ENCODE data around the gene APOL4.

Gene APOL4

GRCh38 chr22:36225333-36225922 is 23.8 kb upstream of the APOL4 start:
- H3K4me3 ChIP-seq (ENCODE audit: control insufficient read depth, low read depth, low read length), result no peak overlapping the region
- TF ChIP-seq, protein P1, sequence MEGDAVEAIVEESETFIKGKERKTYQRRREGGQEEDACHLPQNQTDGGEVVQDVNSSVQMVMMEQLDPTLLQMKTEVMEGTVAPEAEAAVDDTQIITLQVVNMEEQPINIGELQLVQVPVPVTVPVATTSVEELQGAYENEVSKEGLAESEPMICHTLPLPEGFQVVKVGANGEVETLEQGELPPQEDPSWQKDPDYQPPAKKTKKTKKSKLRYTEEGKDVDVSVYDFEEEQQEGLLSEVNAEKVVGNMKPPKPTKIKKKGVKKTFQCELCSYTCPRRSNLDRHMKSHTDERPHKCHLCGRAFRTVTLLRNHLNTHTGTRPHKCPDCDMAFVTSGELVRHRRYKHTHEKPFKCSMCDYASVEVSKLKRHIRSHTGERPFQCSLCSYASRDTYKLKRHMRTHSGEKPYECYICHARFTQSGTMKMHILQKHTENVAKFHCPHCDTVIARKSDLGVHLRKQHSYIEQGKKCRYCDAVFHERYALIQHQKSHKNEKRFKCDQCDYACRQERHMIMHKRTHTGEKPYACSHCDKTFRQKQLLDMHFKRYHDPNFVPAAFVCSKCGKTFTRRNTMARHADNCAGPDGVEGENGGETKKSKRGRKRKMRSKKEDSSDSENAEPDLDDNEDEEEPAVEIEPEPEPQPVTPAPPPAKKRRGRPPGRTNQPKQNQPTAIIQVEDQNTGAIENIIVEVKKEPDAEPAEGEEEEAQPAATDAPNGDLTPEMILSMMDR (IDR thresholded peaks at IDR 0.05; ENCODE audit: control insufficient read depth, insufficient read depth, low read depth, low read length, missing control alignments), result no peak
- no peak for DNase-seq (ENCODE audit: low read depth)

- H3K4me3 ChIP-seq (ENCODE audit: control insufficient read depth, low read depth, low read length), result no peak overlapping the region
Observed at GRCh38 chr22:36224245-36224644, 22.6 kb upstream of the APOL4 start.

GRCh38 chr22:36223504-36223903 is 21.9 kb upstream of the APOL4 start:
- DNase-seq (ENCODE audit: low read depth), result no peak
- H3K4me3 ChIP-seq (ENCODE audit: control insufficient read depth, low read depth, low read length), result no peak overlapping the region
- TF ChIP-seq, protein P1 (IDR thresholded peaks at IDR 0.05; ENCODE audit: control insufficient read depth, insufficient read depth, low read depth, low read length, missing control alignments), result no peak

More at GRCh38 chr22:36224245-36224644, 22.6 kb upstream of the APOL4 start:
- DNase-seq (ENCODE audit: low read depth), result no peak
- TF ChIP-seq, protein P1 (IDR thresholded peaks at IDR 0.05; ENCODE audit: control insufficient read depth, insufficient read depth, low read depth, low read length, missing control alignments), result no peak

DNA sequence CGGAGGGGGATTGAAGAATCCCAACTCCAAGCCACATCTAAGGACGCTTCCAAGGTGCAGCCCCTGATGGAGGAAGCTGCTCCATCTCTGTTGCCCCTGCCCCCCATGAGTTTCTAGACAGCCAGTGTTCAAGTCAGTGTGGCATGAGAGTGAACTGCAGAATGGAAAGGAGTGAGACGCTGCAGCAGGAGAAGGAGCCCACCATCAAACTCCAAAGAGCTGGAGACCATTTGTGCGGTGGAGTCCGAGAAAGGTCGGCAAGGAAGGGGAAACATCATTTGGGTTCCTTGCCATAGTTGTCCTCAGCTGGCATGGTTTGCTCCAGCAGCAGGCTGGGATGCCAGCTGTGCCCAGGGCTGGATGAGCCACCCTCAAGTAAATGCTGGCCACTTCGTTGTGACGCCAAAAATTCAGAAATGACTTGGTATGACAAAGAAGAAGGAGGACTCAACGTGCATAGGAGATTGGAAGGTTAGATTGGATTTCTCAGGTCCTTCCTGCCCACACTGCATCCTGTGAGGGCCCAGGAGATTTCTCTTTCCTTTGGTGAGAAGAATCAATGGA is 21.4 kb upstream of the APOL4 start:
- TF ChIP-seq, protein P1 (IDR thresholded peaks at IDR 0.05; ENCODE audit: control insufficient read depth, insufficient read depth, low read depth, low read length, missing control alignments), result no peak
- no peak for DNase-seq (ENCODE audit: low read depth)
- no peak overlapping the region for H3K4me3 ChIP-seq (ENCODE audit: control insufficient read depth, low read depth, low read length)

DNA sequence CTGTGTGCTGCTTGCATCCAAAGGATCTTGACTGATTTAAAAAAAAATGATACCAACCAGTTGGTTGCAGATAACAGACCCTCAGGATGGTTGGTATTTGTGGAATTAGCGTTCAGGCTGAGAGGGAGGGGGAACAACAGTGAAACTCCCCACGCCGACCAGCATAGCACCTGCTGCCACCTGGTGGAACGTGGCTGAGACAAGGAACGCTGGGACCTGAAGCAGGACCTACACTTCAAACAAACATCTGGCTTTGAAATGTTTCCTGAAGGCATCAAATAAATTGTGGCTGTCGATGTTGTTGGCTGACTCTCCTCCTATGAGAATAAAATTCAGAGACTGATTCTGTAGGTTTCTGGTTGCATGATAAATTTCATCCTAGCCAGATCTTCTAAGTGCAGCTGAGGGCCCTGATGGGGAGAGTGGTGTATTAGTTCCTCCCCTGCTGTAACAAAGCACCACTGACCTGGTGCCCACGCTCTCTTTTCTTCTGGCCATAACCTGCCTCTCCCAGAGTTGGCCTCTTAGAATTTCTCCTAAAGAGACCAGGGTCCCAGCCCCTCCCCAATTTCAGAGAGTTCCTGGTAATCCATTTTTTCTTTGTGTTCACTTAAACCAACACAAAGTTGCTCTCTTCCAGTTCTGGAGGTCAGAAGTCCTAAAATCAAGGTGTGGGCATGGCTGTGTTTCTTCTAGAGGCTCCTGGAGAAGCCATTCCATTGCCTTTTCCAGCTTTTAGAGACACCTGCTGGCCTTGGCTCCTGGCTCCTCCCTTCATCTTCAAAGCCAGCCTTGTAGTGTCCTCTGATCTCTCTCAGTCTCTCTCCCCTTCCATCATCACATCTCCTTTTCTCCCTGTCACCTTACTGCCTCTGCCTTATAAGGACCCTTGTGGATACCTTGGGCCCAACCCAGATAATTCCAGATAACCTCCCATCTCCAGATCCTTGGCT is 20.5 kb upstream of the APOL4 start:
- no peak overlapping the region for H3K4me3 ChIP-seq (ENCODE audit: control insufficient read depth, low read depth, low read length)
- TF ChIP-seq, protein P1 (IDR thresholded peaks at IDR 0.05; ENCODE audit: control insufficient read depth, insufficient read depth, low read depth, low read length, missing control alignments), result peak; percentile 54
- DNase-seq (ENCODE audit: low read depth), result no peak

DNA sequence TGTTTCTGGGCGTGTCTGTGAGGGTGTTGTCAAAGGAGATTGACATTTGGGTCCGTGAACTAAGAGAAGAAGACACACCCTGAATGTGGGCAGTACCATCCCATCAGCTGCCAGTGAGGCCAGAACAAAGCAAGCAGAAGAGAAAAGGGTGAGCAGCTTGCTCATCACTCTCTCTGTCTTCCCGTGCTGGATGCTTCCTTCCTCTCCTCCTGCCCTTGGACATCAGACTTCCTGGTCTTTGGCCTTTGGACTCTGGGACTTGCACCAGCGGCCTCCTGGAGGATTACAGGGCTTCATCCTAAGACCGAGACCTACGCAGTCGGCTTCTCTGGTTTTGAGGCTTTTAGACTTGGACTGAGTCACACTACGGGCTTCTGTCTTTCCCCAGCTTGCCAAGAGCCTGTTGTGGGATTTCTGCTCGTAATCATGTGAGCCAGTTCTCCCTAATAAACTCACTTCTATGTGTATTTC is 18.9 kb upstream of the APOL4 start:
- no peak overlapping the region; the same call in 1 of the 2 replicates for H3K4me3 ChIP-seq (ENCODE audit: control insufficient read depth, low read depth, low read length)
- no peak for DNase-seq (ENCODE audit: low read depth)
- TF ChIP-seq, protein P1 (IDR thresholded peaks at IDR 0.05; ENCODE audit: control insufficient read depth, insufficient read depth, low read depth, low read length, missing control alignments), result no peak

All from AG09309 (cell line).